GM19452 (cell line): ENCODE measurements around the gene ENDOD1.

Source experiments
- ATAC-seq: cut with Tn5 transposase; IDR thresholded peaks from one replicate; pipeline ENCODE4 v1.9.1; 2021; ENCODE audit not compliant: unreplicated experiment

Gene ENDOD1

GRCh38 chr11:95138448-95138847 is 48.8 kb downstream of the ENDOD1 start:
- ATAC-seq, result peak; percentile 80

GRCh38 chr11:95140397-95141033 is 50.9 kb downstream of the ENDOD1 start:
- ATAC-seq, result no peak

GRCh38 chr11:95142431-95142830 is 52.8 kb downstream of the ENDOD1 start:
- ATAC-seq, result no peak

GRCh38 chr11:95143106-95143681 is 53.5 kb downstream of the ENDOD1 start:
- no peak for ATAC-seq

- no peak for ATAC-seq
These were observed 54.9 kb downstream of the ENDOD1 start for GRCh38 chr11:95144313-95145235.

- ATAC-seq, result no peak
These were observed 55.9 kb downstream of the ENDOD1 start for GRCh38 chr11:95145430-95146060.

- no peak for ATAC-seq
These were observed 57.8 kb downstream of the ENDOD1 start for GRCh38 chr11:95147364-95147905.

GRCh38 chr11:95148406-95148805 is 58.8 kb downstream of the ENDOD1 start:
- no peak for ATAC-seq

GRCh38 chr11:95148938-95149337 is 59.3 kb downstream of the ENDOD1 start:
- ATAC-seq, result no peak

GRCh38 chr11:95149651-95150364 is 60.2 kb downstream of the ENDOD1 start:
- no peak for ATAC-seq

- ATAC-seq, result peak; percentile 79
These were observed 61.5 kb downstream of the ENDOD1 start for GRCh38 chr11:95150956-95151684.

GRCh38 chr11:95152876-95153856 is 63.5 kb downstream of the ENDOD1 start:
- no peak for ATAC-seq

- no peak for ATAC-seq
These were observed 64.2 kb downstream of the ENDOD1 start for GRCh38 chr11:95153857-95154246.

- ATAC-seq, result no peak
These were observed 64.9 kb downstream of the ENDOD1 start for GRCh38 chr11:95154514-95154913.

- no peak for ATAC-seq
These were observed 65.7 kb downstream of the ENDOD1 start for GRCh38 chr11:95155385-95155784.

GRCh38 chr11:95156133-95156721 is 66.6 kb downstream of the ENDOD1 start:
- ATAC-seq, result no peak

GRCh38 chr11:95156916-95157541 is 67.4 kb downstream of the ENDOD1 start:
- ATAC-seq, result no peak

GRCh38 chr11:95157824-95158223 is 68.2 kb downstream of the ENDOD1 start:
- ATAC-seq, result no peak
